HG02970 (cell line): ENCODE measurements around the gene PPHLN1.

Source experiments
- ATAC-seq: cut with Tn5 transposase; IDR thresholded peaks from one replicate; pipeline ENCODE4 v1.9.1; 2021; ENCODE audit warnings: mild to moderate bottlenecking, moderate library complexity, moderate number of reproducible peaks; ENCODE audit not compliant: unreplicated experiment, low FRiP score

PPHLN1 gene

GRCh38 chr12:42474391-42474790 is 148.4 kb downstream of the PPHLN1 start:
- ATAC-seq = no peak

DNA sequence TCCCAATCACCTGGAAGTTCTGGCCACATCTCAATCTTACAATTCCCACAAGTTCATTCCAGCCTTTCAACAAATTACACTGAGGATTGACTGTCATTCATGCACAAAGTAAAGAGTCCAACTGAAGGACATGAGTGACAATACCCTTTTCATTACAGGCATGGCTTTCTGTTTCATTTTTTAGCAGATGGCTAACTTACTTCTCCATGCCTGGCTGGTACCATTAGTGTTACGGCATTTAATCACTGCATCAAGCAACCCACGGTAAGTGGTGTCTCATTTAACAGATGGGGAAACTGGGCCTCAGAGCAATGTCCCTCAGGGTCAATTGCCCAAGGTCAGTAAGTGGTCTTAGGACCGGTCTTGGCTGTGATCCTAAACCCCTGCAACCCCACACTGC is 149.1 kb downstream of the PPHLN1 start:
- ATAC-seq = no peak

- ATAC-seq = no peak
Observed at GRCh38 chr12:42477941-42478340, 152.0 kb downstream of the PPHLN1 start.

DNA sequence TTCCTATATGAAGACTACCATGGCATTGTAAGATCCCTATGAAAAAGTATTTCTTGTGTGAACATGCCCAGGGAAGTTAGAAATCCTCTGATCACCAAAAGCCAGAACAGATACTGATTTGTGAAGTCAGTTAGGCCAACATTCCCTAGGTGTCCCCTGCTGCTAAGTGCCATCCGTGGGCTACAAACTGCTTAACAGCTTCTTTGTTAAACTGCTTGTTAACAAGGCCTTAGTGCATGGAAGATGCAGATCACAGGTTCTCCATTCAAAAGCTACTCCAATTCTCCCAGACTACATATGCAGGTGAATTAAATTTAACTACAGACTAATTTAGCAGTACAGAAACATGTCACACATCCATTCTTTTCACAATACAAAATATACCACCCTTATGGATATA is 155.4 kb downstream of the PPHLN1 start:
- ATAC-seq = no peak

DNA sequence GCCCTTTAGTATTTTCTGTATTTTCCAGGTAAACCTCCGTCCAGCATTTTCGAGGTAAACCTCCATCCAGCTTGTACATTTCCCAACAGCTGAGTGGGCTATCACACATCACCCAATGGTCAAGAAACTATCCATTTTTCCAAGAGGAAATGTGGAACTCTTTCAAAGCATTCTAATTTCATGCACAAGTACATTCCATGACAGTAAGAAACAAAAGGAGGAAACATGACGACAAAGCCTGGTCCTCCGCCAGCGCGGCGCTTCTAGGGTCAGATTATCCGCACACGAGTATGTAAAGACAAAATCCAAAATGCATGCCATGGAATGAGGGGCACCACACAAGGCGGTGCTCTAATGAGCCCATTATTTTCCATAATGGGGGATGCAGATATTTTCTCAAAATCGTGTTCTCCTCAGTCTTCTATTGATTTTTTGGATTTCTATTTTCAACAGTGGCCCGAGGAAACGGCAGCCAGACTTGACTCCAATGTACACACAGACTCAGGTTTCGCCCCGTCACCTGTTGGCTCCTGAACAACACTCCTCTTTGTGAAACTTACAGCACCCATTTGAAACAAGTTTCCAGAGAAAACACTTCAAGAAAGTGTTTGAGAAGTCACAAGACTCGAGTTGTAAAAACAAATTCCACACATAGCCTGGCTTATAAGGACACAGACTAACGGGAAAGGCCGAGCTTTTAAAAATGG is 156.2 kb downstream of the PPHLN1 start:
- ATAC-seq = no peak

DNA sequence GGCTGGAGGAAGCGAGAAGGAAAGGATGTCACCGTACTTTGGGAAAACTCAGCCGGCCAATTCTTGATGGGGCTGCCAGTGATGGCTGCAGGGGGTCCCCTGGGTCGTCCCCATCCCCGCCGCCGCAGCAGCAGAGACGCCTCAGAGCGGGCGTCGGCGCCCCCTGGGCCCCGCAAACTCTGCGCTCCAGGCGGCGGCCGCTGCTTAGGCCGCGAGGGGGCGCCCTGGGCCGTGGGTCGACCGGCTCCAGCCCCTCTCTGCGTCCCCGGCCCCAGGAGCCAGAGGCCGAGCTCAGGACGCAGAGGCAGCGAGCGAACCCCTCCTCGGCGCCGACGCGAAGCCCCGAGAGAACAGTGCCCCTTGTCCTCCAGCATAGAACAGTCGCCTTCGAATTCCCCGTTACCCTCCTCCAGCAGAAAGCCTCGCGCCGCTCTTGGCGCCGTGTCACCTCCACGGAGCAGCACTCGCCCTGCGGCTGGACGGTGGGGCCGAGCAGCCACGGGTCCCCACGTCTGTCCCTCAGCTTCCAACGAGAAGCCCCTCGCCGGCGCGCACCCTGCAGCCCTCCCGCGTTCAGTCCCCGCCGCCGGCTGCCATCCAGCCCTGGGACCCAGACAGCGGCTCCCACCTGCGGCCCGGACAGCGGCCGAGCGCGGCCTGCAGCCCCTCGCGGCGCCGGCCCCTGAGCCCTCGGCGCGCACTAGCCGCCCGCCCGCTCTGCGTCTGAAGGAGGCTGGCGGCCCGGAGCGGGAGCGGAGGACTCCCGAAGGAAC is 157.0 kb downstream of the PPHLN1 start:
- peak; percentile 69 for ATAC-seq

- ATAC-seq = peak; percentile 23
Observed at GRCh38 chr12:42483521-42483790, 157.5 kb downstream of the PPHLN1 start.

DNA sequence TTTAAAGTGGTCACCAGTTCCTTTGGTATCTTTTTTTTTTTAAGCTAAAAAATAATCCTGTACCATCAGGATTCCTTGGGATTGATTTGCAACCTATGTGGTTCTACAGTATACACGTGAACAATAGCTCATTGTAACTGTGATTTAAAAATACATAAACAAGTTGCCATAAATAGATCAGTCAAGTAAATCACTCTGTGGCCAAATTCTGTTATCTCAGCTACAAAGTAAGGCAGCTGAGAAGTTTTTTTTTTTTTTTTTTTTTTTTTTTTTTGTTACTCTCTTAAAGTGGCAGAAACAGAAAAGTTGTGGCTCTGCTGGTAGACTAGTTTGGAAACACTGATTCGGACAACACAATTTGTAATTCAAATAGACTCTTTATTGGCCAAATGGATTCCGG is 159.0 kb downstream of the PPHLN1 start:
- ATAC-seq = no peak

DNA sequence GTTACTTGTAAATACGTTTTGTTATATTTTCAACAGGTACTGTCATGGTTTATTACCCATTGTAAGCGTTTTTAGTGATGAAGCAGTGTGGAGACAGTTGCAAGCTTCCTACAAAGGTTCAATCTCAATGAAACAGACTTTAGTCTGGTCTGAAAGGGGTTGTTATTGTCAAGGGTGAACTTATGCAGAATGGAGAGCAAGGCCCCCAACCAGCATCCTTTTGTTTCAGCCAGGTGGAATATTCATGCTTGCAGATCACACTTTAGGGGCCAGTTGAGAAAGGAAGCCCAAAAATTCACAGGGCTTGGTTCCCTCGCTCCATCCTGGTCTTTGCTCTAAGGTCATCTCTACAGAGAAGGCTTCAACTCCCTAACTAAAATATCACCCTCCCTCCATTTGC is 159.9 kb downstream of the PPHLN1 start:
- ATAC-seq = no peak

DNA sequence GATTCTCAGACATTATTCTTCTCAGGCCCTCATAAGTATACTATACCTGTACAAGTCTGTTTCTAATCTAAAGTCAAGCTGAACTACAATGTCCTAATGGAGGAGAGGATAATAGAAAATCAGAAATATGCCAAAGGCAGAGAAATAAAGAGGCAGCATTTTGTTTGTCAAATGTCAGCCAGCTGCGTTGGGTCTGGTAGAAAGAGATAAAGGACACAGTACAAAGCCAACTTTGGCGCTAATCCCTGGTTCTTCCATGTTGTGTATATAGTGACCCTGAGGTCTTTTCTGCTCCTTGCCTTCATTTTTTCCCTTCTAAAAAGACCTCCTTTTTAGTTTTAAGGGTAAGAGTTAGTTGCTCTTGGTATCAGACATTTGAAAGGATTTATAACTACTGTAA is 160.4 kb downstream of the PPHLN1 start:
- ATAC-seq = no peak

DNA sequence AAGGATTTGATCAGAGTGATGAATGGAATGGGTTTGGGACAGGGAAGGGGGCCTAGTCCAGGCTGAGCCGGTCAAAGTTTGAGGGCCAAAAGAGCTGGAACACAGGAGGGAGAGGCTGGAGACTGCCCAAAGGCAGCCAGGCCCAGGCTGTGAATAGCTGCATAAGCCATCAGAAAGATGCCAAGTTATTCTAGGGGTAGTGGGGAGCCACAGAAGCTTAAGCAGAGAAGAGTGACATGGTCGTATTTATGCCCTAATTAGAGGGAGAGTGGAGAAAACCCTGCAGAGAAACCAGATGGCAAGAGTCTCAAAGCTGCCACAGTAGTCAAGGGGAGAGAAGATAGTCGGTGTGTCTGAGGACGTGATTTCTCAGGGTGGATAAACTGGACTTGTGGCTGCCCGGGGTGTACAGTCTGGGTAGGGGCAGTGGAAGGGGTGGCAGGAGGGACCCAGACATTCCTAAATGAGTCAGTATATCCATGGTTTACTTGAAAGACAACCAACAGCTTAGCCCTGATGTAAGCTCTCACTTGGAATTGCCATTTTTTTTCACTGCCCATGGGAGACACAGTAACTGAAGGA is 164.4 kb downstream of the PPHLN1 start:
- no peak for ATAC-seq
